HG03135 (cell line): ENCODE measurements around the gene SPIRE1.
"Not testable (repeated sequence)": the region's sequence is repeated elsewhere in the genome, so short reads cannot be mapped to it uniquely, and the experiment has no call there.

ENCODE experiments used
- ATAC-seq: cut with Tn5 transposase; IDR thresholded peaks from one replicate; pipeline ENCODE4 v1.9.1; 2021; ENCODE audit warnings: mild to moderate bottlenecking, moderate library complexity; ENCODE audit not compliant: unreplicated experiment

The SPIRE1 gene

DNA sequence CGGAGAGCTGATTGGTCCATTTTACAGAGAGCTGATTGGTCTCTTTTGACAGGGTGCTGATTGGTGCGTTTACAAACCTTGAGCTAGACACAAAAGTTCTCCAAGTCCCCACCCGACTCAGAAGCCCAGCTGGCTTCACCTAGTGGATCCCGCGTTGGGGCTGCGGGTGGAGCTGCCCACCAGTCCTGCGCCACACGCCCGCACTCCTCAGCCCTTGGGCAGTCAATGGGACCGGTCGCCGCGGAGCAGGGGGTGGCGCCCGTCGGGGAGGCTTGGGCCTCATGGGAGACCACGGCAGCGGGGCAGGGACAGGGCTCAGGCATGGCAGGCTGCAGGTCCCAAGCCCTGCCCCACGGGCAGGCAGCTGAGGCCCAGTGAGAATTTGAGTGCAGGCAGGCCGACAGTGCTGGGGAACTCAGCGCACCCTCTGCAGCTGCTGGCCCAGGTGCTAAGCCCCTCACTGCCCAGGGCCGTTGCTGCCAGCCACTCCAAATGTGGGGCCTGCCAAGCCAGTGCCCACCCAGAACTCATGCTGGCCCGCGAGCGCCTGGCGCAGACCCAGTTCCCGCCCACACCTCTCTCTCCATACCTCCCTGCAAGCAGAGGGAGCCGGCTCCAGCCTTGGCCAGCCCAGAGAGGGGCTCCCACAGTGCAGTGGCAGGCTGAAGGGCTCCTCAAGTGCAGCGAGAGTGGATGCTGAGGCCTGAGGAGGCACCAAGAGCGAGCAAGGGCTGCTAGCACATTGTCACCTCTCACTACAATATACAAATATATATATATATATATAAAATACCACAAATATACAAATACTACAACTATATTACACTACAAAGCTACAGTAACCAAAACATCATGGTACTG lies 100.7 kb downstream of the SPIRE1 start:
- no peak for ATAC-seq

DNA sequence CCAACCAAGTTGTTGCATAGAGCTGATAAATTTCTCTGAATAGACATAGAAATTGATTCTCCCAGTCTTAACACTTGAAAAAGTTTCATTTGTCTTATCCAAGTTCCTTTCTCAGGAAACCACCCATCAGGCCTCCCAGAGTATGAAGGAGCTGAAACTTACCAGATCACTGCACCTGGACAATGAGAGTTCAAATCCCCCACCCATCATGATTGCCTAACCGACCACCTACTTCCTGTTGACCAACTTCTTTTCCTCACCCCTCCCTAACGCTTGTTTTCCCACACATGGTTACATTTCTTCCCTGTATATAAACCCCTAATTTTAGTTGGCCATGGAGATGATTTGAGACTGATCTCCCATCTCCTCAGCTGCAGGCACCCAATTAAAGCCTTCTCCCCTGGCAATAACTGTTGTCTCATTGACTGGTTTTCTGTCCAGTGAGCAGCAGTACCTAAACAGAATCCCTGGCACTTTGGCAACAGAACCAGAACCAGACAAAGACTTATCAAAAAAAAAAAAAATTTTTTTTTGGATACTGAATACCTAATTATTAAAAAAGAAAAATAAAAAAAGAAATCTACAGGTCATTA lies 103.0 kb downstream of the SPIRE1 start:
- no peak for ATAC-seq

DNA sequence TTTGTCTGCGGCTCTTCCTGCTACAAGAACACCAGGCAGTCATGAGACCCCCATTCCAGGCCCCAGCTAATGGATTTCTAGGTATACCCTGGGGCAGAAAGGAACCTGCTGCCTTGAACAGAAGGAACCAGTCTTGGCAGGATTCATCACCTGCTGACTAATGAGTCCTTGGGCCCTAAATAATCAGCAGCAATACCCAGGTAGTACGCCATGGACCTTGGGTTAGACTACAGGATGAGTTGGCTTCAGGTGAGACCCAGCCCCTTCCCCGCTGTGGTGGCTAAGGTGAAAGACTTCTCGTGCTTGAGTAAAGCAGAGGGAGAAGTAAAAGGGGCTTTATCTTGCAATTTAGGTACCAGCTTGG lies 105.0 kb downstream of the SPIRE1 start:
- ATAC-seq: no peak

DNA sequence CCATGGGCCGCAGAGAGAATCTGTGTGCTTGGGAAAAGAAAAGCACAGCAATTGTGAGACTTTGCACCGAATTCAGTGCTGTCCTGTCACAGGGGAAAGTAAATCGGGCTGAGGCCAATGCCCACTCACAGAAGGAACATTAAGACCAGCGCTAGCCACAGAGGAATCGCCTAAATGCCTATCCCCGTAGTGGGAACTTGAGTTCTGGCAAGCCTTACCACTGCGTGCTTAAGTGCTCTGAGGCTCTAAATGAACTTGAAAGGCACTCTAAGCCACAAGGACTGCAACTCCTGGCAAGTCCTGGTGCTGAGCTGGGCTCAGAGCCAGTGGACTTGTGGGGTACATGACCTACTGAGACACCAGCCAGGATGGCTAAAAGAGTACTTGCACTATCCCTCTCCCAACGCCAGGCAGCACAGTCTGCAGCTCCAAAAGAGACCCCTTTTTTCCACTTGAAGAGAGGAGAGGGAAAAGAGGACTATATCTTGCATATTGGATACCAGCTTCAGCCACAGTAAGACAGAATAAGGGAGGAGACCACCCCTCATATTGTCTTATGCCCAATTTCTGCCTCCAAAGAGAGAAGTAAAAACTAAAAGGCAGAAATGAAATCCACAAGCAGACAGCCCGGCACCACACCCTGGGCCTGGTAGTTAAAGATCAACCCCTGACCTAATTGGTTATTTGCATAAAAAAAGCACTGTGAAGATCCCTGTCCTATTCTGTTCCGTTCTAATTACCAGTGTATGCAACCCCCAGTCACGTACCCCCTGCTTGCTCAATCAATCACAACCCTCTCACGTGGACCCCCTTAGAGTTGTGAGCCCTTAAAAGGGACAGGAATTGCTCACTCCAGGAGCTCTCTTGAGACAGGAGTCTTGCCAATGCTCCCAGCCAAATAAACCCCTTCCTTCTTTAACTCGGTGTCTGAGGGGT lies 105.7 kb downstream of the SPIRE1 start:
- not testable (repeated sequence) for ATAC-seq

DNA sequence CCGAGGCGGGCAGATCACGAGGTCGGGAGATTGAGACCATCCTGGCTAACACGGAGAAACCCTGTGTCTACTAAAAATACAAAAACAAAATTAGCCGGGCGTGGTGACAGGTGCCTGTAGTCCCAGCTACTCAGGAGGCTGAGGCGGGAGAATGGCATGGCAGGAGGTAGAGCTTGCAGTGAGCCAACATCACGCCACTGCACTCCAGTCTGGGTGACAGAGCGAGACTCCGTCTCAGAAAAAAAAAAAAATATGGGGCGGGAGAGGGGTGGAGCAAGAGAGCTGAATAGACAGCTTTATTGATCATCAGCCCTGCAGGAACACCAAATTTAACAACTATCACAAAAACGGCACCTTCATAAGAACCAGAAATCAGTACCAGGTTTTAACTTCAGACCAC lies 106.4 kb downstream of the SPIRE1 start:
- not testable (repeated sequence) for ATAC-seq

DNA sequence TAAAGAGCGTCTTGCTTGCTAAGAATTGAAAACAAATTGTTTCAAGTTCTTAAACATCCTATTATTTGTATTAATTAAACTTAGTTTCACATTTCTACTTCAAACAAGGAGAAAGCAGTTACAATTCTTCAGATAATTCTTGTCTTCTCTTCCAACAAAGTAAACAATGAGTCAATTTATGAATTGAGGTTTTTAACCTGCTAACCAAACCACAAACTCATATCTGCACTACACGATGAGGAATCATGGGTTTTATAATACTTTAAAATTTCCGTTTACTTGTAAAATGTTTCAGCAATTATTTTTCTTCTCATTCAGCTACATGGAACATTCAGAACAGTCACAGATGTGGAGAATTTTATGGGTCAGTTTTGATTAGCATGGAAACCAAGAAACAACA lies 114.2 kb downstream of the SPIRE1 start:
- no peak for ATAC-seq

DNA sequence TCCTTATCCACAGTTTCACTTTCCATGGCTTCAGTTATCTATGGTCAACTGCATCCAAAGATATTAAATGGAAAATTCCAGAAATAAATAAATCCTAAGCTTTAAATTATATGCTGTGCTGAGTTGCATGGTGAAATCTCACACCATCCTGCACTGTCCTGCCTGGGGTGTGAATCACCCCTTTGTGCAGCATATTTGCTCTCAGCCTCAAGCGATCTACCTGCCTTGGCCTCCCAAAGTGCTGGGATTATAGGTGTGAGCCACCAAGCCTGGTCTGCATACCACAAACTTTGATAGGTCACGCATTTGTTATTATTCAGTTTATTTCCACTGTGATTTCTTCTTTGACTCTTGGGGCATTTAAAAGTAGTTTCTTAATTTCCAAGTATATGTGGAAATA lies 117.2 kb downstream of the SPIRE1 start:
- ATAC-seq: no peak

DNA sequence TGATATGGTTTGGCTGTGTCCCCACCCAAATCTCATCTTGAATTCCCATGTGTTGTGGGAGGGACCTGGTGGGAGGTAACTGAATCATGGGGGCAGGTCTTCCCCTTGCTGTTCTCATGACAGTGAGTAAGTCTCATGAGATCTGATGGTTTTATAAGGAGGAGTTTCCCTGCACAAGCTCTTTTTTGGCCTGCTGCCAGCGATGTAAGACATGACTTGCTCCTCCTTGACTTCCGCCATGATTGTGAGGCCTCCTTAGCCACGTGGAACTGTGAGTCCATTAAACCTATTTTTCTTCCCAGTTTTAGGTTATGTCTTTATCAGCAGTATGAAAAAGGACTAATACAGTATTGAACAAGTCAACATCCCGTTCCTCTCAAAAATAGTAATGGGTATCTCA lies 118.7 kb downstream of the SPIRE1 start:
- ATAC-seq: not testable (repeated sequence)

DNA sequence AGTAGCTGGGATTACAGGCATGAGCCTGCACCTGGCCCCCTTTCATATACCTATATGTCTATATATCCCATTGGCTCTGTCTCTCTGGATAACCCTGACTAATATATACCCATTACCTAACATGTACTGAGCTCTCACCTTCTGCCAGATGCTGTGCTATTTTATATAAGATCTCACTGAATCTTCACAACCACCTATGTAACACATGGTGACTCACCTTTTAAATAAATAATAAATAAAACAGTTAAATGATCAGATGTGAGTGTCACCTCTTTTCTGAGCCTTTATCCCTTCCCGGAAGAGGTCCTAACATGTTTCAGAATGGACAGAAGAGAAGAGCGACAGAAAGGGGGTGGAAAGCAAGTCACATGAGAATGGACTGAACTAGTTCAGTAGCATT lies 123.1 kb downstream of the SPIRE1 start:
- no peak for ATAC-seq

DNA sequence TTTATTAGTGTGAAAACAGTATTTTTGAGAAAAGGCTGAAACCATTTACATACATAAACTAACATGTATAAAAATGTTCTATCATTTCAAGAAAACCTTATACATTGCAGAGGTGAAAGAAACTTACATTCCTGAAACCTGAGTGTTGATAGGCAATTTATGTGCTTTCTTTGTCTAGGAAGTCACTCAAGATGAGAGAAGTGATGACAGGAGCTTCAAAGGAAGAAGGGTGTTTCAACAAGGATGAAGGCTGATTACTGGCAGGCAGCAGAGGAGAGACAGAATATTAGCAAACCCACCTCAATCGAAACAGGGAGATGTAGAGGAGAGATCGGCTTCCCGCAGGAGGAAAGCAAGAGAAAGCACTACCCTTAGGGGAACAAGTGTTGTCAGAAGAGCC lies 125.2 kb downstream of the SPIRE1 start:
- no peak for ATAC-seq

DNA sequence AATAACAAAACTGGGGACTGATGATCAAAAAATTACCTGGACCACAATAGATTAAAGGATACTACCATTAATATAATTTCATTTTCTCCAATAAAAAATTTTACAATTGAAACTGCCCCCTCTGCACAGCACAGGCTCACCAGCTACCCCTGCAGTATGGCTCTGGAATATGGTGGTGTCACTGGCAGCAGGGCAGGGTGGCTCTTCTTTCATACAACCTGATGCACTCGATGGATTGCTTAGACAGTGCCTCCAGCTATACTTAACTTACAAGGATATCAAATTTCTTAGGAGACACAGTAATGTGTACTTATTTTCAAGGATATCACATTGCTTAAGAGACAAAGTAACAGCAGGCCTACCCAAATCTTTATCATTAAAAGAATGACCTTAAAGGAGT lies 126.2 kb downstream of the SPIRE1 start:
- no peak for ATAC-seq

DNA sequence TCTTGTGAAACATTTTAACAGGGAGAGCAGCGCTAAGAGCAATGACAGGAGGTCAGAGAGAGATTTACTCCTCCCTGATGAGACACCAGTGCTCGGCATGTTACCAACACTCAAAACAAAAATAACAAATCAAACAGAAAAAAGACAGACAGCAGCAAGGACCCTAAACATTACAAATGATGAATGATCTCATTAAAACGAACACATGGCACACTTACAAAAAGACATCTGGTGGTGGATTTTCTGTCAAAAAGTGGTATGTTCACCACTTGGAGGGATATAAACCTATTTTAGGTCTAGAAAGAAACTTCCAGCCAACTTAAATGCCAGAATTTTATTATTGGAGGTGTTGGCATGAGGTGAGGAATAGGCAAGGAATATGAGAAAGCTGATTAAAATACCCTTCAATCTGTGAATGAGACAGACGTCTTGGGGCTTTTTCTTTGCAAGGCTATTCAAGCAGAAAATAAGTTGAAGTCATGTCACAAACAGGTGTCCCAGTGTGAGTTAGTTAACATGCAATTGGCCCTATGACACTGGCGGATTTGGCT lies 137.4 kb downstream of the SPIRE1 start:
- ATAC-seq: no peak

DNA sequence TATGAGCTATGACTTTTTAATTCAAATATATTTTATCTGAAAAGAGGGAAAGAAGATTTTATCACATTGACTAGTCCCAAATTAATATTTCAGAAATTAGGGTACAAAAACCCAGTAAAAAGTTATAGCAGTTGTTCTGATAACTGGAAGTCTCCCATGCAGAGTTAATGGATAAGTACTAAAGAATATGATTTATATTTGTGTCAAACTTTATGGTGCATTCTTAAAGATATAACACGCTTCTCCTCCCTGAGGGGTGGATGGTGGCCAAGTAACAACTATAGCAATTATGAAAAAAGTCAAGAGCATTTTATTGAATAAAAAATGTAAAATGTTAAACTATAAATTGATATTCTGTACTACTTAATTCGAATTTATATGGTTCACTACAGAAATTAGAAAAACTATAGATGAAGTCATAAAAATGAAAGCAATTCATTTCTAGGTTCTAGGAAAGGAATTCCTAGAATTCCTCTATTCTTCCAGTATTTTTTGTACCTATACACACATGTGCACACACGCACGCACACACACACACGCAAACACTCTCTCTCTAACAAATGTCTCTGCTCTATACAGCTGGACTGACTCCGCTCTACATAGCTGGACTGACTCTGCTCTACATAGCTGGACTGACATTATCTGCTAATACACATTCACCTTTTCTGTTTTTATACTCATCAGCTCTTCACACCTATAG lies 138.9 kb downstream of the SPIRE1 start:
- ATAC-seq: no peak

DNA sequence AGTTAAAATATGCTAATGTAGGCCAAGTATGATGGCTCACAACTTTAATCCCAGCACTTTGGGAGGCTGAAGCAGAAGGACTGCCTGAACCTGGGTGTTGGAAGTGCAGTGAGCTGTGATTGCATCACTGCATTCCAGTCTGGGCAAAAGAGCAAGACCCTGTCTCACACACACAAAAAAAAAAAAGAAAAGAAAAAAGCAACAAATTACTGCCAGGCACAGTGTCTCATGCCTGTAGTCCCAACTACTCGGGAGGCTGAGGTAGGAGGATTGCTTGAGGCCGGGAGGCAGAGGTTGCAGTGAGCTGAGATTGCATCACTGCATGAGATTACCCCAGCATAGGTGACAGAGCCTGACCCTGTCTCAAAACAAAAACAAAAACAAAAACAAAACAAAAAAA lies 139.6 kb downstream of the SPIRE1 start:
- no peak for ATAC-seq

DNA sequence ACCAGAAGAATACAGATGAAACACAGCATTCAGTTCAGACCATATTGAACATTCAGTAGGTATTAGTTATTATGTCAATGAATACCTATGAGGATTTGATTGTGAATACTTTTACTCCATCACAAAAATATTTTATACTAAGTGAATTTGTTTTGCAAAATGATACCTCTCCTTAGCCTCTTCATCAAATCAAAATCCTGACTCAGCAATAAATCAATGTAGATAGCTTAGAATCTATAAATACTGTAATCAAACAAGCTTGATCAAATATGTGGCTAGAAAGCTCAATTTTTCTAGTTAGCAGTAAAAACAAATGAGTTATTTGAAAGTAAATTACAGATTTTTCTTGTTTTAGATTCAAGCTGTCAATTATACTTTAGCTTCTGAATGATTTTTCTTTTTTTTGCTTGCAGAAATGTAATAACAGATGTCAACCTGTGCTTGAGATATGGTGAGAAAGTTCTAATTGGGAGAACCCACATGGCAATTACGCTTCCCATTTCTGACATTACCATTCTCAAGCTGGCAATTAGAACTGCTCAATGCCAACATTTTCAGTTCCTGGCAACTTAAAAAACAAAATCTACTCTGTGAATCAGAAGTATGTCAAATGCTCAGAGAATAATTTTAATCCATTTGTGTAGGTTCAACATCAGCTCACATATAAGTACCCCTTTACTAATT lies 140.6 kb downstream of the SPIRE1 start:
- no peak for ATAC-seq

DNA sequence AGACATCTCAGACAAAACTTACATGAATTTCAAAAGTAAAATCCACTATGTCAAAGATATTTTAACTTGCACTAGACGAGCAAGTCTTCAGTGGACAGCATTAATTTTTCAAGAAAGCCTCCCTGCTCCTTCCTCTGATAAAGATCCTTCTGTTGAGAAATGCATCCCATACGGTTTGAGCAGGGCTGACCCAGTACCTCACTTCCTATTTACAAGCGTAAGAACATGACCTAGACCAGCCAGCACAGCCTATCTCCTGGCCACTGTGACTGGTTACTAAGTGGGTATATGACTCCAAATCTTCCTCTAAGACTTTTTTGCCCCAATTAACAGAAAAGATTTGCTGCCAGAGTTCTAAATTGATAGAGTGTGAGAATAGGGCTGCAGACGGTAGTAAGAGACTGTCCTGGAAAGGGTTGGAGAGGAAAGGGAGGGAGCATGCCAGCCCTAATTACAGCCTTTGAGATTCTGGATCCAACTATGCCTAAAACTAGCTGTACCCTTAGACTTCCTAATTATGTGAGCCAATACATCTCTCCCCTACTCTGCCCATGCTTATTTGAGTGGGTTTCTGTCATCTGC lies 141.8 kb downstream of the SPIRE1 start:
- ATAC-seq: no peak

DNA sequence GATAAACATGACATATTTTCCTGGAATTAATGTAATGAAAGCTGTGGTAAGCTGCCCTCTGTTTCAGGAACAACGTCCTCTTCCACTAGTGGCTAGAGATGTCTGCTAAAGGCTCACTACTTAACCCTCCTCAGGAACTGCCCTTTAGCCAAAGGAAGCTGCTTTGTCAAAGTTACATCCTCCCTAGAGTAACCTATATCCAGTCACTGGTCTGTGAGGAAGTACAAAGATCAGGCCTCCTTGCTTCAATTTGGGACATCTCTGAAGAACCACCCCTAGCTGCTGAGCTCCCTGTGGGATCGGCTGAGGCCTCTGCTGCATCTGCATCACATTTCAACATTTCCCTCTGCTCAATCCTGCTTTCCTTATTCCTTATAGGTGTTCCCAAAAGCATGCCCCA lies 142.4 kb downstream of the SPIRE1 start:
- ATAC-seq: no peak

DNA sequence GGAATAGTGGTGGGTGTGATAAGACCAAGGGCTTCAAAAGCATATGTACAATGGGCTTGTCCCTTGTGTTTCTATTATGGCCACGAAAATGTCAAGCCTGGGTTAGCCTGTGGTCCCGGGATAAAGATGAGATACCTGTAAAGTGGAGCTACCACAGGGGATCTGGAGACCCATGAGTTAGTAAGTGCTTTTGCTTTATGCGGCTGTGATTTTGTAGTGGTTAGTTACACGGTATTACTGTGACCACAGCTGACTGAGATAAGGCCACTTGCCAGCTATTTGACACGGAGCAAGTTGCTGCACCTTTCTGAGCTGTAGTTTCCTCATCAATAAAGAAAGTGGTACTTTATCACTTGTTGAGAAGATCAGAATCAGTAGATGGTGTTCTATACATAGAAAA lies 150.9 kb downstream of the SPIRE1 start:
- ATAC-seq: no peak

DNA sequence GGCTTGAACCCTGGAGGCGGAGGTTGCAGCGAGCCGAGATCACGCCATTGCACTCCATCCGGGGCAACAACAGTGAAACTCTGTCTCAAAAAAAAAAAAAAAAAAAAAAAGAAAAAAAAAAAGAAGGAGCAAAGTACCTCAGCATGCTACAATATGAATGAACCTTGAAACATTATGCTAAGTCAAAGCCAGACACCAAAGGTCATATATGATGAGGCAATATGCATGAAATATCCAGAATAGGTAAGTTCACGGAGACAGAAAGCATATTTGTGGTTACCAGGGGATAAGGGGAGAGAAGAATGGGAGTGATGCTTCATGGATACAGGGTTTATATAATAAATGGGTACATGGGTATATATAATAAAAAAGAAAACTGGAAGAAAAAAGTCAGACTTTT lies 156.9 kb downstream of the SPIRE1 start:
- ATAC-seq: no peak

DNA sequence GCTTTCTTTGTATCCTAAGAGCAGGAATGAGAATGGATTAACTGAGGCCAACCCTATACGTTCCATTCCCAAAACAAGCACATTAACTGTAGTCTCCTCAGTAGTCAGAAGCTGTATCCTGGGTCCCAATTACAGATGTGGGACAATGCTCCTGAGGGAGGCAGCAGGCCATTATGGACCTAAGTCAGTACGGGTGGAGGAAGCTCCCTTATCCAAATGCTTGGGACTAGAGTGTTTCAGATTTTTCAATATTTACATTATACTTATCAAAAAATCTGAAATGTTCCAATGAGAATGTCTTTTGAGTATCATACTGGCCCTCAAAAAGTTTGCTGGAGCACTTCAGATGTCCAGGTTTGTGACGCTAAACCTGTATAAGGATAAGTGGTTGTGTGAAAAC lies 160.1 kb downstream of the SPIRE1 start:
- ATAC-seq: no peak
